ENCODE data around the gene CELF2.

DNA sequence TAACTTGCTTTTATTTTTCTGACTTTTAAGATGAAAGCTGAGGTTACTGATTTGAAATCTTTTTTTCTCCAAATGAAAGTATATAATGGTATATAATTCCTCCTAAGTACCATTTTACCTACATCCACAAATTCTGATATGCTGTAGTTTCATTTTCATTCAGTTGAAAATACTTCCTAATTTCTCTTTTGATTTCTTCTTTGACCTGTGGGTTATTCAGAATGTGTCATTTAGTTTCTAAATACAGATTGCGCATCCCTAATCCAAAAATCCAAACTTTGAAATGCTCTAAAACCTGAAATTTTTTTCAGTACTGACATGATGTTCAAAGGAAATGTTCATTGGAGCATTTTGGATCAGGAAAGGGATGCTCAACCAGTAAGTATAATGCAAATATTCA, 168.7 kb downstream of the CELF2 start:
- TF ChIP-seq, protein P1, sequence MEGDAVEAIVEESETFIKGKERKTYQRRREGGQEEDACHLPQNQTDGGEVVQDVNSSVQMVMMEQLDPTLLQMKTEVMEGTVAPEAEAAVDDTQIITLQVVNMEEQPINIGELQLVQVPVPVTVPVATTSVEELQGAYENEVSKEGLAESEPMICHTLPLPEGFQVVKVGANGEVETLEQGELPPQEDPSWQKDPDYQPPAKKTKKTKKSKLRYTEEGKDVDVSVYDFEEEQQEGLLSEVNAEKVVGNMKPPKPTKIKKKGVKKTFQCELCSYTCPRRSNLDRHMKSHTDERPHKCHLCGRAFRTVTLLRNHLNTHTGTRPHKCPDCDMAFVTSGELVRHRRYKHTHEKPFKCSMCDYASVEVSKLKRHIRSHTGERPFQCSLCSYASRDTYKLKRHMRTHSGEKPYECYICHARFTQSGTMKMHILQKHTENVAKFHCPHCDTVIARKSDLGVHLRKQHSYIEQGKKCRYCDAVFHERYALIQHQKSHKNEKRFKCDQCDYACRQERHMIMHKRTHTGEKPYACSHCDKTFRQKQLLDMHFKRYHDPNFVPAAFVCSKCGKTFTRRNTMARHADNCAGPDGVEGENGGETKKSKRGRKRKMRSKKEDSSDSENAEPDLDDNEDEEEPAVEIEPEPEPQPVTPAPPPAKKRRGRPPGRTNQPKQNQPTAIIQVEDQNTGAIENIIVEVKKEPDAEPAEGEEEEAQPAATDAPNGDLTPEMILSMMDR (IDR thresholded peaks at IDR 0.05; ENCODE audit: low read depth, low read length, poor library complexity, severe bottlenecking): no peak
- TF ChIP-seq EZH2phosphoT487 (IDR thresholded peaks at IDR 0.05; ENCODE audit: borderline replicate concordance, low read length): no peak

Measured in DOHH2 (cell line).